CD4-positive, alpha-beta T cell treated with Interleukin-17A for 4 hours (primary cell): ENCODE data around the gene ANAPC10.
"Not testable (repeated sequence)": the region's sequence is repeated elsewhere in the genome, so short reads cannot be mapped to it uniquely, and the experiment has no call there.

Experiments used
- DNase-seq: peaks from one replicate; pipeline ENCODE4 v3.0.0-alpha.2; 2020; ENCODE audit warnings: mixed read lengths

The ANAPC10 gene

GRCh38 chr4:145097821-145098674, at the start of gene ANAPC10, which contains the start of gene ABCE1:
Gene ANAPC10 (minus strand): TSS chr4:145098196. CDS start chr4:145096099, 2,097 bp downstream.
Gene ABCE1 (plus strand): TSS chr4:145098311. CDS start chr4:145104413, 6,102 bp downstream.
- peak; percentile 96 for DNase-seq

GRCh38 chr4:145136219-145136618, 38.2 kb upstream of the ANAPC10 start:
- not testable (repeated sequence) for DNase-seq

- no peak for DNase-seq
These were observed 34.6 kb upstream of the ANAPC10 start for GRCh38 chr4:145132511-145133098.

GRCh38 chr4:145131848-145132247, 33.9 kb upstream of the ANAPC10 start:
- no peak for DNase-seq

GRCh38 chr4:145130788-145131399, 32.9 kb upstream of the ANAPC10 start:
- DNase-seq, result no peak

GRCh38 chr4:145130130-145130529, 32.1 kb upstream of the ANAPC10 start:
- no peak for DNase-seq

- DNase-seq, result no peak
These were observed 27.4 kb upstream of the ANAPC10 start for GRCh38 chr4:145125396-145125795.

- no peak for DNase-seq
These were observed 10.1 kb upstream of the ANAPC10 start for GRCh38 chr4:145108128-145108527.

GRCh38 chr4:145107126-145107525, 9.1 kb upstream of the ANAPC10 start:
- DNase-seq, result no peak

- DNase-seq, result no peak
These were observed 5.5 kb upstream of the ANAPC10 start for GRCh38 chr4:145103496-145103895.

- DNase-seq, result no peak
These were observed 4.6 kb upstream of the ANAPC10 start for GRCh38 chr4:145102619-145103018.

GRCh38 chr4:145101091-145101490, 3.1 kb upstream of the ANAPC10 start:
- no peak for DNase-seq

- no peak for DNase-seq
These were observed 1.7 kb upstream of the ANAPC10 start for GRCh38 chr4:145099653-145100052.

- DNase-seq, result peak; percentile 45
These were observed 660 bp upstream of the ANAPC10 start for GRCh38 chr4:145098675-145099037.

GRCh38 chr4:145097331-145097820, 620 bp downstream of the ANAPC10 start:
- DNase-seq, result no peak

GRCh38 chr4:145093638-145094037, 4.4 kb downstream of the ANAPC10 start:
- DNase-seq, result no peak

- DNase-seq, result no peak
These were observed 7.6 kb downstream of the ANAPC10 start for GRCh38 chr4:145090380-145090779.

- DNase-seq, result no peak
These were observed 13.9 kb downstream of the ANAPC10 start for GRCh38 chr4:145083891-145084605.

- DNase-seq, result no peak
These were observed 16.2 kb downstream of the ANAPC10 start for GRCh38 chr4:145081756-145082155.

- DNase-seq, result no peak
These were observed 21.5 kb downstream of the ANAPC10 start for GRCh38 chr4:145076469-145076855.

- no peak for DNase-seq
These were observed 22.1 kb downstream of the ANAPC10 start for GRCh38 chr4:145075742-145076468.

GRCh38 chr4:145071560-145071959, 26.4 kb downstream of the ANAPC10 start:
- DNase-seq, result no peak
